WTC11 (cell line): ENCODE measurements around the gene TLE5.

Experiments
- ELF4 ChIP-seq: sonication (generic); formaldehyde crosslinking; IDR thresholded peaks from 2 replicates; pipeline ENCODE4 v1.8.1; 2022; ENCODE audit warnings: low read depth, mild to moderate bottlenecking, moderate library complexity, missing genetic modification reagents
- TF ChIP-seq, protein P1 (sequence below): fragments of 200-600 bp; IDR thresholded peaks from 2 replicates; pipeline ENCODE4 v1.8.0; 2022; ENCODE audit warnings: antibody characterized with exemption
- TF ChIP-seq, protein P2 (sequence below): sonication (generic); formaldehyde crosslinking; conservative IDR thresholded peaks from 2 replicates; pipeline ENCODE4 v1.8.1; 2022; ENCODE audit warnings: mild to moderate bottlenecking, missing genetic modification reagents

DNA sequence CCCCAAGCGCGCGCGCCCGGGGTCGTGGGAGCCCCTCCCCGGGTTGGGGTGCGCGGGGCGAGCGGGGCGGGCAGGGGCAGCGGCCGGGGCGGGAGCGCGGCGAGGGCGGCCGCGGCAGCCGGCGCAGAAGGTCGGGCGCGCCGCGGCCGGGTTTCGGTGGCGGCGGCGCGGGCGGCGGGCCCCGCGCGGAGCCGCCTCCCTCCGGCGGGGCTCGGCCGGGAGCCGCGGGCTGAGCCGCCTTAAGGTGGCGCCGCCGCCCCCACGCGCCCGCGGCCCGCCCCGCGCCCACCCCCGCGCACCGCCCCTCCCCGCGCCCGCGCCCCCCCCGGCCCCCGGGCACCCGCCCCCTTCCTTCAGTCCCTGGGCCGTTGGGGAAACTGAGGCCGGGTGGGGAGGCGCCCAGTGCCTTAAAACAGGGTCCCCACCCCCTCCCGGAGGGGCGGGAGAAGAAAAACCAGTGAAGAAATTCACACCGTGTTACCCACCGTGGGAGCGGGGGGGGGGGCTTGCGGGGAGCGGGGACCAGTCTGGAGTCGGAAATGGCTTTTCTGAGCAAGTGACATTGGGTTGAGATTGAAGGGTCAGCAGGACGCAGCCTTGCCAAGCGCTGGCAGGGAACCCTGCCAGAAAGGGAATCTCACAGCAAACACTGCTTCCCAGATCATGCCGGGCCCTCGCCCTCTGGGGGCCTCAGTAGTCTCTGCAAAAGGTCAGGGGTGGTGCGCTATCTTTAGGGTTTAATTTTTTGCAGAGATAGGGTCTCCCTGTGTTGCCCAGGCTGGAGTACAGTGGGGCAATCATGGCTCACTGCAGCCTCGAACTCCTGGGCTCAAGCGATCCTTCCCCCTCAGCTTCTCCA lies 33.0 kb downstream of the TLE5 start, which contains the start of gene TLE2:
- TF ChIP-seq ELF4 (CRISPR knock-in tag): no peak
- TF ChIP-seq, protein P1, sequence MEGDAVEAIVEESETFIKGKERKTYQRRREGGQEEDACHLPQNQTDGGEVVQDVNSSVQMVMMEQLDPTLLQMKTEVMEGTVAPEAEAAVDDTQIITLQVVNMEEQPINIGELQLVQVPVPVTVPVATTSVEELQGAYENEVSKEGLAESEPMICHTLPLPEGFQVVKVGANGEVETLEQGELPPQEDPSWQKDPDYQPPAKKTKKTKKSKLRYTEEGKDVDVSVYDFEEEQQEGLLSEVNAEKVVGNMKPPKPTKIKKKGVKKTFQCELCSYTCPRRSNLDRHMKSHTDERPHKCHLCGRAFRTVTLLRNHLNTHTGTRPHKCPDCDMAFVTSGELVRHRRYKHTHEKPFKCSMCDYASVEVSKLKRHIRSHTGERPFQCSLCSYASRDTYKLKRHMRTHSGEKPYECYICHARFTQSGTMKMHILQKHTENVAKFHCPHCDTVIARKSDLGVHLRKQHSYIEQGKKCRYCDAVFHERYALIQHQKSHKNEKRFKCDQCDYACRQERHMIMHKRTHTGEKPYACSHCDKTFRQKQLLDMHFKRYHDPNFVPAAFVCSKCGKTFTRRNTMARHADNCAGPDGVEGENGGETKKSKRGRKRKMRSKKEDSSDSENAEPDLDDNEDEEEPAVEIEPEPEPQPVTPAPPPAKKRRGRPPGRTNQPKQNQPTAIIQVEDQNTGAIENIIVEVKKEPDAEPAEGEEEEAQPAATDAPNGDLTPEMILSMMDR: no peak
- TF ChIP-seq, protein P2, sequence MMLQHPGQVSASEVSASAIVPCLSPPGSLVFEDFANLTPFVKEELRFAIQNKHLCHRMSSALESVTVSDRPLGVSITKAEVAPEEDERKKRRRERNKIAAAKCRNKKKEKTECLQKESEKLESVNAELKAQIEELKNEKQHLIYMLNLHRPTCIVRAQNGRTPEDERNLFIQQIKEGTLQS (CRISPR knock-in tag): no peak
